ENCODE results near the gene SH2D1B. TPM values are rescaled to one million over a fixed set of nuclear protein-coding genes. Genes with fewer than 3 reads are reported as not detected.

The SH2D1B gene
- total and polyA plus RNA-seq, 9 of the 15 experiments (the other 6 are each of a cell fraction or from before 2014, with no cell fraction given) = 5.6 to 19.6 (median 9.7) TPM

- TF ChIP-seq, protein P1, sequence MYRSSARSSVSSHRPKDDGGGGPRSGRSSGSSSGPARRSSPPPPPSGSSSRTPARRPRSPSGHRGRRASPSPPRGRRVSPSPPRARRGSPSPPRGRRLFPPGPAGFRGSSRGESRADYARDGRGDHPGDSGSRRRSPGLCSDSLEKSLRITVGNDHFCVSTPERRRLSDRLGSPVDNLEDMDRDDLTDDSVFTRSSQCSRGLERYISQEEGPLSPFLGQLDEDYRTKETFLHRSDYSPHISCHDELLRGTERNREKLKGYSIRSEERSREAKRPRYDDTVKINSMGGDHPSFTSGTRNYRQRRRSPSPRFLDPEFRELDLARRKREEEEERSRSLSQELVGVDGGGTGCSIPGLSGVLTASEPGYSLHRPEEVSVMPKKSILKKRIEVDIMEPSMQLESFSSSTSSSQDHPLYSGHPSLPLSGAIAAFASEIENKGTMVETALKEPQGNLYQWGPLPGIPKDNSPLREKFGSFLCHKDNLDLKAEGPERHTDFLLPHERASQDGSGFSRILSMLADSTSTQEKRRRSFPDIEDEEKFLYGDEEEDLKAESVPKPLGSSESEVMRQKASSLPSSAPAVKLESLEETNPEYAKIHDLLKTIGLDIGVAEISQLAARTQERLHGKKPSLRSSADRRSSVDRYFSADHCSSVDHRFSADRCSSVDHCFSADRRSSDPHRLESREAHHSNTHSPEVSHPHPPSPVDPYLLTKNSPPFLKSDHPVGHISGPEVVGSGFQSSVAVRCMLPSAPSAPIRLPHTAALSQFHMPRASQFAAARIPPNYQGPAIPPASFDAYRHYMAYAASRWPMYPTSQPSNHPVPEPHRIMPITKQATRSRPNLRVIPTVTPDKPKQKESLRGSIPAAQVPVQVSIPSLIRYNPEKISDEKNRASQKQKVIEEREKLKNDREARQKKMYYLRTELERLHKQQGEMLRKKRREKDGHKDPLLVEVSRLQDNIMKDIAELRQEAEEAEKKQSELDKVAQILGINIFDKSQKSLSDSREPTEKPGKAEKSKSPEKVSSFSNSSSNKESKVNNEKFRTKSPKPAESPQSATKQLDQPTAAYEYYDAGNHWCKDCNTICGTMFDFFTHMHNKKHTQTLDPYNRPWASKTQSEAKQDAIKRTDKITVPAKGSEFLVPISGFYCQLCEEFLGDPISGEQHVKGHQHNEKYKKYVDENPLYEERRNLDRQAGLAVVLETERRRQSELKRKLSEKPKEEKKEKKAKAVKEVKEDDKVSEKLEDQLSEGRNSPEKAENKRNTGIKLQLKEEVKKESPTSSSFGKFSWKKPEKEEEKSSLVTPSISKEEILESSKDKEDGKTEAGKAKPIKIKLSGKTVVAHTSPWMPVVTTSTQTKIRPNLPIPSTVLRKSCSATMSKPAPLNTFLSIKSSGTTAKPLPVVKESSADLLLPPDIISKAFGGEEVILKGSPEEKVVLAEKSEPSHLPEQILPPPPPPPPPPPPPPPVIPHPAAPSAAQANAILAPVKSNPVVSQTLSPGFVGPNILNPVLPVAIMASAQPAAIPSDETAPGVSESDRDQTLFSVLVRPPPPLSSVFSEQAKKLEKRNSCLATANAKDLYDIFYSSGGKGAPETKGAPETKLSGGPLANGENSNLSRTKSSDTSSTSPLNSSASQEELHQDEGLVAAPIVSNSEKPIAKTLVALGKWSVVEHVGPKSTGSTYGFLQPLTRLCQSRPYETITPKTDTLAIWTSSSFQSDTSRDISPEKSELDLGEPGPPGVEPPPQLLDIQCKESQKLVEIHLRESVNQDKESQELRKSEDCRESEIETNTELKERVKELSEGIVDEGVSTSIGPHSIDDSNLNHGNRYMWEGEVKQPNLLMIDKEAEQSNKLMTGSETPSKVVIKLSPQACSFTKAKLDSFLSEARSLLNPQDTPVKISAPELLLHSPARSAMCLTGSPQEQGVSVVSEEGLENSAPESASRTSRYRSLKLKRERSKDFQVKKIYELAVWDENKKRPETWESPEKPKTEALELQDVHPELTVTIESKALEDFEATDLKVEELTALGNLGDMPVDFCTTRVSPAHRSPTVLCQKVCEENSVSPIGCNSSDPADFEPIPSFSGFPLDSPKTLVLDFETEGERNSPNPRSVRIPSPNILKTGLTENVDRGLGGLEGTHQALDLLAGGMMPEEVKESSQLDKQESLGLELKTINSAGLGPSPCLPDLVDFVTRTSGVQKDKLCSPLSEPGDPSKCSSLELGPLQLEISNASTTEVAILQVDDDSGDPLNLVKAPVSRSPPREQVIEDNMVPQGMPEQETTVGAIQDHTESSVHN (IDR thresholded peaks at IDR 0.05; ENCODE audit: borderline replicate concordance in 1 of 2, low read depth in 1 of 2) = no peak
- TF ChIP-seq HSF4 (CRISPR knock-in tag; IDR thresholded peaks at IDR 0.05; ENCODE audit: borderline replicate concordance) (no peak), ZKSCAN3 (CRISPR knock-in tag; IDR thresholded peaks at IDR 0.05) (no peak), NR4A1 (CRISPR knock-in tag; IDR thresholded peaks at IDR 0.05) (no peak), NR4A1 (tag; IDR thresholded peaks at IDR 0.05) (0 out of 2 replicates have a peak, but pooled peaks have one; percentile 16), MCM5 (IDR thresholded peaks at IDR 0.05; ENCODE audit: low read depth) (no peak), EP400 (IDR thresholded peaks at IDR 0.05) (peak; percentile 68), MIER1 (IDR thresholded peaks at IDR 0.05; ENCODE audit: low read depth) (no peak), CHD4 (IDR thresholded peaks at IDR 0.05; ENCODE audit: insufficient read depth, insufficient replicate concordance, low read depth, low read length, poor library complexity, severe bottlenecking) (no peak), EGR1 (conservative IDR thresholded peaks at IDR 0.05) (peak; percentile 88), NCOR1 (IDR thresholded peaks at IDR 0.05) (peak; percentile 99), ZNF165 (CRISPR knock-in tag; IDR thresholded peaks at IDR 0.05; ENCODE audit: borderline replicate concordance) (no peak), PURB (CRISPR knock-in tag; IDR thresholded peaks at IDR 0.05; ENCODE audit: low read depth) (no peak), XRCC5 (IDR thresholded peaks at IDR 0.05; ENCODE audit: low read depth, low read length) (no peak), CREB3 (tag; conservative IDR thresholded peaks at IDR 0.05; ENCODE audit: low read depth) (no peak), CREBBP (IDR thresholded peaks at IDR 0.05; ENCODE audit: low read depth, low read length) (no peak), POLR3A (IDR thresholded peaks at IDR 0.05; ENCODE audit: borderline replicate concordance, extremely low read depth, insufficient read depth, insufficient read length) (no peak), ZNF232 (CRISPR knock-in tag; IDR thresholded peaks at IDR 0.05) (no peak)
These were observed 25.4 kb downstream of the SH2D1B start (continued) for GRCh38 chr1:162386292-162387225.
